Measurements from ENCODE around the gene PAK6. TPM values are rescaled to one million over a fixed set of nuclear protein-coding genes. Genes with fewer than 3 reads are reported as not detected.

Gene PAK6
- total RNA-seq, 5 donors from 2014 or later (not counting 1 experiment from before 2014, with no cell fraction given), result 0.28 to 2.1 (median 1.4) TPM; not detected in 2

DNA sequence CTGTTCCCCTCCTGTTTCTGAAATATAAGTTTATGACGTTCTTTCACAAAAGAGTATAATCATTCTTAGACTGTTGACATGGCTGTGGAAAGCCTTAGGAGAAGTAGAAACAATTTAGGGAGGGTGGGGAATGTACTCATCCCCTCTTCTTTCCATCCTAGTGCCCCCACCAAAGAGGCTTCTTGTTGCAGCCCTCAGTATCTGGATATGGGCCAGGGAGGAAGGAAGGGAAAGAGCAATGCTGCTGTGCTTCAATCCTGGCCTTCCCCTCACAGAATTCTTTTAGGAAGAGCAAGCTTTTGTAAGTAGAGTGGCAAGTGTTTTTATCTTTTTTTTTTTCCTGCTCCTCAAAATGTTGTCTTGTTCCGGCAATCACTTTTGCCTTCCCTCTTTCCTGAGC lies 86.3 kb downstream of the PAK6 start:
- Histone ChIP-seq H3K27me3 (replicated peaks in 1 of 2; ENCODE audit: control insufficient read depth in 2 of 2, extremely low read depth in 1 of 2, insufficient read depth in 2 of 2, low read length in 1 of 2) (no peaks in the 10 kb centered on the region), H3K27ac (ENCODE audit: low read length) (no peak overlapping the region), H3K4me3 (ENCODE audit: control insufficient read depth in 1 of 2, extremely low read depth in 1 of 2, low read length in 1 of 2) (peak overlapping the region in 1 of 2 donors; percentile 50), H3K36me3 (ENCODE audit: control insufficient read depth in 2 of 2, extremely low read depth in 1 of 2, insufficient read depth in 1 of 2, low read length in 1 of 2) (no peaks in the 10 kb centered on the region), H3K9me3 (no peaks in the 10 kb centered on the region), H3K4me1 (ENCODE audit: control insufficient read depth in 1 of 2, extremely low read depth in 1 of 2, insufficient read depth in 2 of 2, low read length in 2 of 2) (peaks cover 9 to 32% of the 10 kb centered on the region in 2 experiments)
- H3K4me1 Mint-ChIP-seq, result peaks cover 34 to 41% (median 35%) of the 10 kb centered on the region in 3 donors
- no CpG with 5 or more reads among the region's 2 CpGs for WGBS (ENCODE audit: insufficient coverage)
- DNase-seq (no peak), ATAC-seq (replicated peaks in 1 of 4) (no peak)
- ChIA-PET POLR2A (interaction anchor here (0.7 to 0.9 kb wide), 3 partner anchors 17 to 1449 kb away, joined by 3 to 6 read pairs (median 3); partner anchors contain the start of genes MAPKBP1 (in 1 of the 2) and PLCB2 (in 1 of the 2)), CTCF (interaction anchor here (0.5 to 5.1 kb wide), 12 partner anchors 9 to 1637 kb away, joined by 3 to 30 read pairs (median 3); partner anchors contain the start of gene PLCB2 (in 1 of the 2))
- H3K4me3 Mint-ChIP-seq, result peak overlapping the region; percentile 74 to 80 (median 76)
- no peaks in the 10 kb centered on the region for H3K9me3 Mint-ChIP-seq
- no peaks in the 10 kb centered on the region for H3K36me3 Mint-ChIP-seq
- peak overlapping the region in 1 of 2 donors; percentile 10 for H3K27ac Mint-ChIP-seq
- peaks cover 0 to 1% of the 10 kb centered on the region in 2 donors for H3K27me3 Mint-ChIP-seq

DNA sequence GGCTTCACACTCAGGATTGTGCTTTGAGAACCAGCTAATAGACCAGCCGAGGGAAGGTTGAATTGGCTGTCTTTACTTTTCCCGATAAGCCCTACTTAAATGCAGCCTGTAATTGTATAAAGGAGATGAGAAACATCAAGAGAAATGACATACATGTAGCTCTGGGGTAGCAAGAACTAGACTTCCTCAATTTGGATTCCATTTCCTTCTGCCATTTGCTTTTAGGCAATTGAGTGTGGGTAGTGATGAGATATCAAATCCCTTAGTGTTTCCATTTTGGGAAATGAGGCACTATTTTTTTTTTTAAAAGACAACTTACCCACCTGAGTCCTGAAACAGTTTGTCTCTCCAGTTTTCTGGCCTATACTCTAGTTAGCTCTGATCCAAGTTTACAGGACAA lies 86.8 kb downstream of the PAK6 start:
- ChIA-PET POLR2A (no interaction called here), CTCF (interaction anchor here (0.9 to 5.1 kb wide), 7 partner anchors 9 to 46 kb away, joined by 3 to 30 read pairs (median 4); partner anchors contain the start of gene PLCB2 (in 1 of the 2))
- Mint-ChIP-seq H3K9me3 (no peaks in the 10 kb centered on the region), H3K4me3 (peak overlapping the region; percentile 18 to 80 (median 76)), H3K36me3 (no peaks in the 10 kb centered on the region), H3K27me3 (no peaks in the 10 kb centered on the region), H3K27ac (no peak overlapping the region), H3K4me1 (peaks cover 34 to 41% (median 35%) of the 10 kb centered on the region in 3 donors)
- Histone ChIP-seq H3K4me3 (ENCODE audit: control insufficient read depth in 1 of 2, extremely low read depth in 1 of 2, low read length in 1 of 2) (no peak overlapping the region), H3K27me3 (replicated peaks in 1 of 2; ENCODE audit: control insufficient read depth in 2 of 2, extremely low read depth in 1 of 2, insufficient read depth in 2 of 2, low read length in 1 of 2) (no peaks in the 10 kb centered on the region), H3K36me3 (ENCODE audit: control insufficient read depth in 2 of 2, extremely low read depth in 1 of 2, insufficient read depth in 1 of 2, low read length in 1 of 2) (no peaks in the 10 kb centered on the region), H3K27ac (ENCODE audit: low read length) (no peak overlapping the region), H3K9me3 (no peaks in the 10 kb centered on the region), H3K4me1 (ENCODE audit: control insufficient read depth in 1 of 2, extremely low read depth in 1 of 2, insufficient read depth in 2 of 2, low read length in 2 of 2) (peaks cover 9 to 30% of the 10 kb centered on the region in 2 experiments)
- DNase-seq (no peak), ATAC-seq (replicated peaks in 1 of 4) (no peak)
- 80% methylated on average over 1 of the region's 2 CpGs for WGBS (ENCODE audit: insufficient coverage)

Other genes starting within 250 kb of the PAK6 start
- gene SRP14, start 199.9 kb upstream of the PAK6 start, total RNA-seq, result 100 to 1,000 TPM; 115 to 128 (median 119) TPM
- 10 to 100 TPM in 3 of 5 donors, 1 to 10 TPM in 2; 6.6 to 46.7 (median 42.4) TPM for gene BMF, start 130.2 kb upstream of the PAK6 start, total RNA-seq
- 1 to 10 TPM in 4 of 5 donors, under 1 TPM in 1; 0.79 to 2.2 (median 1.9) TPM for gene BUB1B, start 78.0 kb upstream of the PAK6 start, total RNA-seq
- under 1 TPM in 2 of 5 donors, not detected in 3; 0.23 to 0.38 TPM for gene ANKRD63, start 44.0 kb downstream of the PAK6 start, total RNA-seq
- 100 to 1,000 TPM; 242 to 293 (median 245) TPM for gene PLCB2, start 68.9 kb downstream of the PAK6 start, total RNA-seq
- 10 to 100 TPM in 1 of 5 donors, 1 to 10 TPM in 4; 5.5 to 10.9 (median 6.4) TPM for gene INAFM2, start 84.6 kb downstream of the PAK6 start, total RNA-seq
- 1 to 10 TPM in 4 of 5 donors, under 1 TPM in 1; 0.80 to 2.2 (median 1.7) TPM for gene CCDC9B, start 101.9 kb downstream of the PAK6 start, total RNA-seq
- under 1 TPM in 1 of 5 donors, not detected in 4; 0.70 TPM for gene PHGR1, start 112.0 kb downstream of the PAK6 start, total RNA-seq
- 1 to 10 TPM in 1 of 5 donors, under 1 TPM in 4; 0.03 to 1.4 (median 0.18) TPM for gene DISP2, start 119.2 kb downstream of the PAK6 start, total RNA-seq
- 1 to 10 TPM; 3.8 to 8.0 (median 6.2) TPM for gene KNSTRN, start 143.7 kb downstream of the PAK6 start, total RNA-seq
- gene IVD, start 166.7 kb downstream of the PAK6 start, total RNA-seq, result 10 to 100 TPM; 52.3 to 89.8 (median 81.4) TPM
- 10 to 100 TPM; 31.1 to 50.9 (median 48.1) TPM for gene BAHD1, start 201.9 kb downstream of the PAK6 start, total RNA-seq
- 10 to 100 TPM in 2 of 5 donors, 1 to 10 TPM in 3; 5.8 to 13.3 (median 9.9) TPM for gene CHST14, start 231.9 kb downstream of the PAK6 start, total RNA-seq